Adipocyte (in vitro differentiated cells): ENCODE data around the gene HIC2.
"Not testable (repeated sequence)": the region's sequence is repeated elsewhere in the genome, so short reads cannot be mapped to it uniquely, and the experiment has no call there.

Experiments
- DNase-seq: peaks from one replicate; pipeline ENCODE4 v3.0.0-alpha.2; 2015; ENCODE audit warnings: low read depth
- H3K27me3 ChIP-seq: replicated peaks from 2 replicates; pipeline ENCODE4 v1.7.0; 2013; ENCODE audit warnings: mild to moderate bottlenecking, low read length, moderate library complexity; ENCODE audit not compliant: control insufficient read depth, insufficient read depth
- H3K36me3 ChIP-seq: 2 replicates; pipeline ENCODE4 v1.7.0; 2013; ENCODE audit warnings: low read length, mild to moderate bottlenecking, moderate library complexity; ENCODE audit not compliant: control insufficient read depth, insufficient read depth, severe bottlenecking
- H3K4me1 ChIP-seq: 2 replicates; pipeline ENCODE4 v1.7.0; 2013; ENCODE audit warnings: mild to moderate bottlenecking, low read length, moderate library complexity; ENCODE audit not compliant: control insufficient read depth, insufficient read depth
- H3K4me3 ChIP-seq: 2 replicates; pipeline ENCODE4 v1.7.0; 2013; ENCODE audit warnings: mild to moderate bottlenecking, low read length, moderate library complexity
- H3K9ac ChIP-seq: 2 replicates; pipeline ENCODE4 v1.7.0; 2013; ENCODE audit warnings: mild to moderate bottlenecking, low read length, moderate library complexity
- H3K9me3 ChIP-seq: 2 replicates; pipeline ENCODE4 v1.7.0; 2013; ENCODE audit warnings: mild to moderate bottlenecking, low read length, moderate library complexity; ENCODE audit not compliant: control insufficient read depth

The HIC2 gene

DNA sequence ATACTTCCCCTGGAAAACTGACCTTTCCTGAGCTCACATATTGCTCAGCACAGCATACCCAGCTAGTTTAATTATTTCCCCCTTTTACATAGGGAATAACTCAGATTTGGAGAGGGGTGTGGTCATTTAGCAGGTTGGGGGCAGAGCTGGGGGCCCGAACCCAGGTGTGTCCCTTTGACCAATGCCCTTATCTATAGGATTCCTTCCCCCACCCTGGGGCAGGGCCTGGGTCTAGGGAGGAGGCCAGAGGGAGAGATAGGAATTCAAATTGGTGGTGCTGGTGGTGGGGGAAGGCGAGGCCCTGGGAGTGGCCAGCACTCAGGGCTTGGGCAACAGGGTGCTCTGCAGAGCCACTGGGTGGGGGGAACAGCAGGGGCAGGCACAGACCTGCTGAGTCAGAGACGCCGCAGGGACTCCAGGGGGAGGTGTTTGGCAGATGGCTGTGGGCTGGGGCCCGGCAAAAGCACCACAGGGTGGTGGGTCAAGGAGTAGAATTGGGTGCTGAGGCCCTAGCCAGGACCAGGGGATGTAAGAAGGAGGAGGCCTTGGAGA is 14.3 kb upstream of the HIC2 start:
- not testable (repeated sequence) for H3K9ac ChIP-seq, H3K4me1 ChIP-seq, H3K9me3 ChIP-seq, H3K27me3 ChIP-seq, DNase-seq, H3K36me3 ChIP-seq, H3K4me3 ChIP-seq

DNA sequence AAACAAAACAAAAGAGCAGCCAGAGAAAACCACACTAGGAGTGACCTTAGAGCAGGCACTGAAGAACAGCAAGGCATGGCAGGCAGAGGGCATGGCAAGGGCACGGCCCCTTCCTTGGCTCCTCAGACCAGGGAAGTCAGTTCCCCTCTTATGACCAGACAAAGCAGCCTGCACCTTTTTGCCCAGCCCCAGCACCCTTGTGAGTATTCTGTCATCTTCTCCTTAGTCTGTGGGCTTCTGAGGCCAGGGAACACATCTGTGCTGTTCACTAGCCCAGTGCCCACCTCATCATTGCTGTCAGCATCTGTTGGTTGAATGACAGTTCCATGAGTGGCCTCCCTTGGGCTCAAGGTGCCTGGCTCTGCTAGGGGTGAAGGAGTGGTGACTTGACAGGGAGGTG is 10.0 kb upstream of the HIC2 start:
- not testable (repeated sequence) for H3K27me3 ChIP-seq, H3K9me3 ChIP-seq, H3K36me3 ChIP-seq, H3K4me1 ChIP-seq, DNase-seq, H3K4me3 ChIP-seq, H3K9ac ChIP-seq

DNA sequence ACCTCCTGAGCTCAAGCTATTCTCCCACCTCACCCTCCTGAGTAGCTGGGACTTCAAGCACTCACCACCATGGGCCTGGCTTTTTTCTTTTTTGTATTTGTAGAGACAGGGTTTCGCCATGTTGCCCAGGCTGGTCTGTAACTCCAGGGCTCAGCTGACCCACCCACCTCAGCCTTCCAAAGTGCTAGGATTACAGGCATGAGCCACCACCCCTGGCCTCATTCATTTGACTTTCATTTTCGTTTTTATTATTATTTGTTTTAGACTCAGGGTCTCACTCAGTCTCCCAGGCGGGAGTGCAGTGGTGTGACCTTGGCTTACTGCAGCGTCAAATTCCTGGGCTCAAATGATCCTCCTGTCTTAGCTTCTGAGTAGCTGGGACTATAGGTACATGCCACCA is 9.4 kb upstream of the HIC2 start:
- not testable (repeated sequence) for H3K9me3 ChIP-seq, H3K4me1 ChIP-seq, H3K9ac ChIP-seq, H3K27me3 ChIP-seq, DNase-seq, H3K36me3 ChIP-seq, H3K4me3 ChIP-seq

DNA sequence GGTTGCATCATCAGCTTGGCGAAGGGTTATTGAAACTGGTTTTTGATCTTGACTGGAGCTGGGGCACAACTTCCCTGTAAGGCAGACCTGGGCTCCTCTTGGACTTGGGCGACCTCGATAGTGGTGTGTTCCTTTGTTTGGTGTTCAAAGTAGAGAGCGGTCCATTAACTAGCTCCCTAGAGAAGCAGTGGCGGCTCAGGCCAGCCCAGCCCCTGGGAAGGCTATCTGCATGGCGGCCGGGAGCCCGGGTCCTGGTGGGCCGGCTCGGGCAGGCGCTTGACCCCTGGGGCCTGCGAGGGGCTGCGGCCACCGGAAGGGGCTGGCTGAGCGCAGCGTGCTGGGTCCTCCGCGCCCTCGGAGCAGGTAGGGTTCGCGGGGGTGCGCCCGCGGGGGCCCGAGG is 796 bp upstream of the HIC2 start:
- not testable (repeated sequence) for DNase-seq, H3K36me3 ChIP-seq, H3K4me1 ChIP-seq

DNA sequence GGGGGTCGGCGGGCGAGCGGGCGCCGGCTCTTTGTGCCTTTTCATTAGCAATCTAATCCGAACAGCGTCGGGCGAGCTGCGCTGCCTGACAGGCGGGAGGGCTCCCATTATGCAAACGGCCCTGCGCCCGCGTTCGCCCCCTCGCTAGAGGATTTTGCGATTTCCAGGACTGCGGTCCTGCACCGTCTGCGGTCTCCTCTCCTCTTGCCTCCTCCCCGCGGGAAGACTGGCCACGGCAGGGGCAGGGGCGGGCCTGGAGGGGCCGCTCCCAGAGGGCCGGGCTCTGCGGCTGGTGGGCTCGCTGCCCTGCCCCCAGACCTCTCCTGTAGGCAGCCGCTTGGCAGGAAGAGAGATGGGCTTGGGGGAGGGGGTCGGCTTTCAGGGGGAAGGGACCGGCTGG is 682 bp downstream of the HIC2 start:
- H3K27me3 ChIP-seq, H3K9ac ChIP-seq, H3K9me3 ChIP-seq, H3K4me3 ChIP-seq, DNase-seq, H3K36me3 ChIP-seq, H3K4me1 ChIP-seq: not testable (repeated sequence)

More for the DNA sequence above, 796 bp upstream of the HIC2 start:
- H3K4me3 ChIP-seq, H3K27me3 ChIP-seq, H3K9me3 ChIP-seq, H3K9ac ChIP-seq: not testable (repeated sequence)

DNA sequence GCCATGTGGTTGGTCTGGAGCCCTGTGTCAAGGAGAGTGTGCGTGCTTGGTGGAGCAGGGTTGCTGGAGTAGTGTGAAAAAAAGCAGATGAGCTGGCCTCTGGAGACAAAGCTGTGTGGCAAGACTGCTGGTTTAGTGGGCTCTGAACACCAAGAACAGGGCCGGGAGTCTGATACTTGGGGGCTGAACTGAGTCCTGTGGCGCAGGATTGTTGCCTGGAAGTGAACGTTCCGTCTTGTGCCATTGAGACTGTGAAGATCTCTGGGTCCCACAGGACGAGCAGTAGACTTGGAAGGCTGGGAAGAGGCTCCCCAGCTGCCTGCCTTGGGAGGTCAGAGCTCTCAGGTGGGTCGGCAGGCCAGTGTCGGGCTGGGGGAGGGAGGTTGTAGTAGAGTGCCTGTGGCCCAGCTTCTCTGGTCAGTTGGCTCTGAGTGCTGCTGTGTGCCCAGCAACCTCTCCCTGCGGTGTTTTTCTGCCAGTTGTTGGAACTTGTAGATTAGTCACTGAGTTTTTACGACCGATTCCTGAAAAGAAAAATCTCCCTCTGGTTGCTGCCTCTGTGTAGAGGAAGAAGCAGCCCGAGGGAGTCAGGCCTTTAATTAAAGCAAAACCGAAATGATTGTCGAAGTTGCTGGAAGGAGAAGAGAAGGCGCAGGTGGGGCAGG is 1.9 kb downstream of the HIC2 start:
- DNase-seq, H3K4me3 ChIP-seq, H3K9ac ChIP-seq, H3K4me1 ChIP-seq, H3K36me3 ChIP-seq, H3K9me3 ChIP-seq, H3K27me3 ChIP-seq: not testable (repeated sequence)

DNA sequence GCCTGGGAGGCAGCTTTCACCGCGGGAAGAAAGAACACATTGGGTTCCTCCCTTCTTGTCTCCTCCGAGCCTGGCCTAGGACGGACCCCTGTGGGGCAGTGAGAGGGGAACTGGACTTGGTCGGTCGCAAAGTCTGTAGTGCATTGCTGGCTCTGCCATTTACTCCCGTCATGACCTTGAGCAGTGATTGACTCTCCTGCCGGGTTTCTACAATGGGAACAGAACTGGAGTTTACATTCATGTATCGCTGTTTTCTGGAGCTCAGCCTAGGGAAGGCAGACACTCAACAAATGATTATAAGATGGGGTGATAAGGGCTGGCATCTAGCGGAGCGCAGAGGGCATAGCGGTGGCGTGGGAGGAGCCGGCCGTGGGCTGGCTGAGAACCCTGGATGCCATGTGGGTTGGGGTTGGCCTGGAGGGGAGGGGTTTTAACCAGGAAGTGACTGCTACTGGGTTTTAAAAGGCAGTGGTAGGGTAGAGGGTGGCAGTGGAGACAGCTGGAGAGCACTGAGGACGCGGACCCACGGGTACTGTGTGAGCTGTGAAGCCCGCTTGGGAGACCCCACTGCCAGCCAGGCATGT is 3.1 kb downstream of the HIC2 start:
- not testable (repeated sequence) for H3K4me1 ChIP-seq, H3K4me3 ChIP-seq, DNase-seq, H3K9ac ChIP-seq, H3K9me3 ChIP-seq, H3K36me3 ChIP-seq, H3K27me3 ChIP-seq

DNA sequence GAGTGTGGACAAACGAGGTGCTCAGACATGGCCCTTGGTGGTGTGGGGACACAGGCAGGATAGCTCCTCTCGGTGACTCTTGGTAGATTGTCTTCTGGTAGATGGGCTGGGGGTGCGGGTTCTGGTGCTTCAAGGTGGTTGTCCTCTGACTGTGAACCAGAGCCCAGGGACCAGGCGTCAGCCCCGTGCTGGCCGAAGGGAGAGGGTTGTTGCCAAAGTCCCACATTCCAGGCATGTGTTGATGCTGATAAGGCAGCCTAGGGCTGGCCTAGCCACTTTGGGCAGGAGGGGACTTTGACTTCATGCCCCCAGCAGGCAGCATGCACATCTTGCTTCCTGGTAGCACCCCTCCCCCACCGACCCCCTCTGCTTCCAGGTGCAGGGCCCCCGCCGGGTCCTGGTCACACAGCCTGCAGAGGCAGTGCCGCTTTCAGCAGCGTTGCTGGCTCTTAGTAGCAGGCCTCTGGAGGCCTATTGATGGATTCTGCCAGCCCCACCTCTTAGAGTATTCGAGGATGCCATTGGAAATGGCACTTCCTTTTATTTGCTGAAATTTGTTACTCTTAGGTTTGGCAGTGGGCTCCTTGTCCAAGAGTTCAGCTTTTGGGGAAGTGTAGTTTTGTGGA is 7.0 kb downstream of the HIC2 start:
- not testable (repeated sequence) for DNase-seq, H3K9me3 ChIP-seq, H3K27me3 ChIP-seq

DNA sequence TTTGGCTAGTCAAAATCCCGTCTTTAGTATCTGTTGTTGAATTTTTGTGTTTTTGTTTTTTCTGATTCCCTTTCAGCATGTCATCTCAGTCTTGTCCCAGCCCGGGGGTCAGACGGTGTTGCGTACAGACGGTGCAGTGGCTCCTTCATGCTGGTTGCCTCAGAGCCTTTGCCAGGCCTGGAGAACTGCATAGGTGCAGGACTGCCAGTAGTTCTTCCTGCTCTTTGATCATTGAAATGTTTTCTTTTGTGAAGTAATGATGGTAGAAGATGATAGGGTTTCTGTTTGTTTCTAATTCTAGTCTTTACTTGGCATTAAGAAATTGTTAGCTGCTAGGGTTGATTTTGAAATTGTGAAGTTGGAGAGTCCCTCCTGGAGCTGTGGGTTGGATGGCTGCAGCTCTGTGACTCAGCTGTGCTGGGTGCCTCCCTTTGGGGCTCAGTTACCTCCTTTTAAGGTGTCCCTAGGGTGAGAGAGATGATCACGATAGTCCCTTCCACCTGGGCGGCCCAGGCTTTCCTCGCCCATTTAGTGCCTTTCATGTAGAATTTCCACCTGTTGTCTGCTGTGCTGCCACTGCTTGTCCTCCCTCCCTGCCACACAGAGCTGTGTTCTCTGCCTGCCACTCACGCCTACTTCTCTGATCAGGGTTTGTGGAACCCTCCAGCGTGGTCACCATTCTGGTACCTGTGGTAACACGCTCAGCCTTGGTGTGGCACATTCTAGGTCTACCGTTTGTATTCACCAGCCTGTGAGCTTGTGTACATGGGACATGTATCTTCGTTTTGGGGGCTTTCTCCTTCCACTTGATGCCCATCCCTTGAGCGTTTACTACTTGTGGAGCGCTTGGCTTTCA is 17.4 kb downstream of the HIC2 start:
- not testable (repeated sequence) for H3K9me3 ChIP-seq, DNase-seq, H3K36me3 ChIP-seq

More for the DNA sequence above, 7.0 kb downstream of the HIC2 start:
- not testable (repeated sequence) for H3K4me3 ChIP-seq, H3K36me3 ChIP-seq, H3K9ac ChIP-seq, H3K4me1 ChIP-seq

DNA sequence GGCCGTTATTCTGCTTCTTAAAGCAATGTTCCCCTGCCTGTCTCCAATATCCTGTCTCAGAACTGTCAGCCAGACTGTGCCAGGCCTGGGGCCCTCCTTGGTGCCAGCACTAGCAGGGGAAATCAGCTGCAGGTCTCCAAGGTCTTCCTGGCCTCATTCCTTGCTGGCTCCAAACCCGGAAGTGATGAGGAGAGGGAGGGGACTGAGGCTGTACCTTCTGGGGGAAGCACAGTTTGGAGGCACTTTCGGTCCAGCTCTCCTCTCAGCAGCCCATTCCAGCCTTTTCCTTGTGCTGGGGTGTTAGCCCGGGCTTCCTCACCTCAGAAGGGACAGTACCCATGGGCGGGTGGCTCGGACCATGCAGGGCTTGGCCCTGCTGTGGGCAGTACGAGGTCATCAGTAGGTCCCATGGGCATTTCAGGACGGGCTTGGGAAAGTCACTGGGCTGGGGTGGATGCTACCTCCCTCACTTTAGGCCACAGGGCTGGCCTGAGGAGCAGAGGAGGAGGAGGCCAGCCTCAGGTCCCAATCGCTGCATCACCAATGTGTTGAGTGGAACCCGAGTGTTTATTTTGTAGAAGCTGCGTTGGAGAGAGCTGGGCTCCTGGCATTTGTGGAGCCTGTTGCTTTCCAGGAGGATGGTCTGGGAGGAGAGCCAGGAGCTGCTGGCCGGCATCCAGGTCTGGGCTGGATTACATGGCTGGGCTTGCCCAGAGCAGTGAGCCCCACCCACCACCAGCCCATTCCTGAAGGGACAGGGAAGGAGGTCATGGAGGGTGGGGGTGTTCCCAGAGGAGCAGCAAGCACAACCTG is 19.0 kb downstream of the HIC2 start:
- not testable (repeated sequence) for H3K36me3 ChIP-seq, H3K4me3 ChIP-seq, H3K4me1 ChIP-seq, H3K27me3 ChIP-seq, H3K9me3 ChIP-seq, DNase-seq, H3K9ac ChIP-seq

More for the DNA sequence above, 17.4 kb downstream of the HIC2 start:
- H3K27me3 ChIP-seq, H3K9ac ChIP-seq, H3K4me3 ChIP-seq, H3K4me1 ChIP-seq: not testable (repeated sequence)
